AG10803 (cell line): ENCODE results near the gene TRIM44.

Experiments
- DNase-seq: peaks from one replicate; pipeline ENCODE4 v3.0.0; 2010; ENCODE audit warnings: low read depth
- H3K4me3 ChIP-seq: 2 replicates; pipeline ENCODE4 v1.5.1; 2011; ENCODE audit warnings: mild to moderate bottlenecking, low read length, control low read depth
- TF ChIP-seq, protein P1 (sequence below): conservative IDR thresholded peaks from 2 replicates; pipeline ENCODE4 v1.5.1; 2011; ENCODE audit warnings: mild to moderate bottlenecking, low read length, control low read depth, inconsistent platforms

Gene TRIM44

DNA sequence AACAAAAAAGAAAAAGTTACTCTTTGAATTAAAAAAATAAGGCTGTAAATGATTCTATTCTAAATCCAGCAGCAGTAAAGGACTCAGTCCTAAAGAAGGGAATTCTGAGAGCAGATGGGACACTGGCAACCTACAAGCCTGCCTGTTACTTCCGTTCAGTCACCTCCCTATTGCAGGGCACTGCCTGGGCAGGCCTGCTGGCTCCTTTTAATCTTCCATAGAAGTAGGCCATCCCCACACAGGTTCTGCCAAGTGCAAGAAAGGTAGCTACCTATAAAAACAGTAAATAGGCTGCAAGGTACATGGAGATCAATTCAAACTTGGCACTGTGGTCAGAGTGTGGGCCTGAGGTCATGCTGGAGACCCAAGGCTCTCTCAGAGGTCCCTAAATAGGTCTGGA is 136.4 kb downstream of the TRIM44 start:
- no peak for DNase-seq
- TF ChIP-seq, protein P1, sequence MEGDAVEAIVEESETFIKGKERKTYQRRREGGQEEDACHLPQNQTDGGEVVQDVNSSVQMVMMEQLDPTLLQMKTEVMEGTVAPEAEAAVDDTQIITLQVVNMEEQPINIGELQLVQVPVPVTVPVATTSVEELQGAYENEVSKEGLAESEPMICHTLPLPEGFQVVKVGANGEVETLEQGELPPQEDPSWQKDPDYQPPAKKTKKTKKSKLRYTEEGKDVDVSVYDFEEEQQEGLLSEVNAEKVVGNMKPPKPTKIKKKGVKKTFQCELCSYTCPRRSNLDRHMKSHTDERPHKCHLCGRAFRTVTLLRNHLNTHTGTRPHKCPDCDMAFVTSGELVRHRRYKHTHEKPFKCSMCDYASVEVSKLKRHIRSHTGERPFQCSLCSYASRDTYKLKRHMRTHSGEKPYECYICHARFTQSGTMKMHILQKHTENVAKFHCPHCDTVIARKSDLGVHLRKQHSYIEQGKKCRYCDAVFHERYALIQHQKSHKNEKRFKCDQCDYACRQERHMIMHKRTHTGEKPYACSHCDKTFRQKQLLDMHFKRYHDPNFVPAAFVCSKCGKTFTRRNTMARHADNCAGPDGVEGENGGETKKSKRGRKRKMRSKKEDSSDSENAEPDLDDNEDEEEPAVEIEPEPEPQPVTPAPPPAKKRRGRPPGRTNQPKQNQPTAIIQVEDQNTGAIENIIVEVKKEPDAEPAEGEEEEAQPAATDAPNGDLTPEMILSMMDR = no peak
- no peak overlapping the region for H3K4me3 ChIP-seq

DNA sequence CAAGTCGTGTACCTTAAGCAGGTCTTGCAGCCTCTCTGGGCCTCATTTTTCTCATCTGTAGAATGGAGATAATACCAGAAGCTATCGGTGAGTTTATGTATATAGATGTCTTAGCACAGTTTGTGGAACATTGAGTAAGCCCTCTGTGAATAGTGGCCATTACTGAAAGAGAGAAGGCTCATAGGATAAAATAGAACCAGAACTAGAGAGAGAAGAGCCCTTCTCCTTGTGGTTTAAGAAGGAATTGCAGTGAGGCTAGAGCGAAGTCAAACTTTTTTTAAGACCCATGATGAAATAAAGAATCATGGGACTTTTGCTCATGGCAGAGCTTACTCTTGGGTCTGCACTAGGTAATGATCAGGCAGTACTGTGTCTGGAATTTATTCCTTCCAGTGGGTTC is 137.1 kb downstream of the TRIM44 start:
- no peak for DNase-seq
- TF ChIP-seq, protein P1 = no peak
- no peak overlapping the region for H3K4me3 ChIP-seq

- TF ChIP-seq, protein P1 = no peak
- DNase-seq = no peak
- H3K4me3 ChIP-seq = no peak overlapping the region
Measured at GRCh38 chr11:35800970-35801953, 138.7 kb downstream of the TRIM44 start.

- TF ChIP-seq, protein P1 = no peak
- DNase-seq = no peak
- no peak overlapping the region for H3K4me3 ChIP-seq
Measured at GRCh38 chr11:35802221-35802620, 139.6 kb downstream of the TRIM44 start.

DNA sequence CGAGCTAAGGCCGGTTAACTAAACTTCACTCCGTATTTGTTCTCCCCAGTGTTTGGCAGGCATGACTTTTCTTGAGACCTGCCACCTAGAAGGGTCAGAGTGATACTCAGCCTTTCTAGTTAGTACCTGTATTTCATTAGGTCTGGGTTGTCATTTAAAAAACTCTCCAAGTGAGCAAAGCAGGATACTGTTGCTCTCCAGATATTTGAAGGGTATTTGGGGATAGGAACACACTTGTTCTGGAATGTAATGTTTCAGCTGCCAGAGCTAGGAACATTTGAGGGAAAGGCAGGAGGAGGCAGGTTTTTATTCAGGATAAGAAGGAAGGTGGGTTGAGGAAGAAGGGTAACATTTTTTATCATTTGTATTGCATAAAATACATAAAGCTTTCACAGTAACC is 140.1 kb downstream of the TRIM44 start:
- DNase-seq = no peak
- no peak overlapping the region for H3K4me3 ChIP-seq
- TF ChIP-seq, protein P1 = no peak

GRCh38 chr11:35803115-35803514 is 140.5 kb downstream of the TRIM44 start:
- TF ChIP-seq, protein P1 = no peak
- no peak overlapping the region for H3K4me3 ChIP-seq
- DNase-seq = no peak
